Nephron progenitor cell (in vitro differentiated cells): Measurements from ENCODE around the gene PKP2.

ENCODE experiments used
- DNase-seq: peaks from one replicate; pipeline ENCODE4 v3.0.0; 2021
- H3K27ac Mint-ChIP-seq: 2 replicates; pipeline ENCODE4 v1.8.0; 2021; ENCODE audit warnings: mild to moderate bottlenecking, moderate library complexity, mixed read lengths
- H3K27me3 Mint-ChIP-seq: 2 replicates; pipeline ENCODE4 v1.8.0; 2021; ENCODE audit warnings: mild to moderate bottlenecking, low read depth, mixed read lengths; ENCODE audit not compliant: poor library complexity
- H3K36me3 Mint-ChIP-seq: 2 replicates; pipeline ENCODE4 v1.8.0; 2021; ENCODE audit warnings: low read depth, mixed read lengths
- H3K4me1 Mint-ChIP-seq: 2 replicates; pipeline ENCODE4 v1.8.0; 2021; ENCODE audit warnings: mixed read lengths
- H3K4me3 Mint-ChIP-seq: 2 replicates; pipeline ENCODE4 v1.8.0; 2021; ENCODE audit warnings: mild to moderate bottlenecking, moderate library complexity, mixed read lengths
- H3K9me3 Mint-ChIP-seq: 2 replicates; pipeline ENCODE4 v1.8.0; 2021; ENCODE audit warnings: mild to moderate bottlenecking, moderate library complexity, mixed read lengths
- TF ChIP-seq, protein P1 (sequence below): fragments of 200-600 bp; sonication (generic); IDR thresholded peaks from 2 replicates; pipeline ENCODE4 v1.5.0; 2021; ENCODE audit warnings: antibody characterized with exemption

Gene PKP2

DNA sequence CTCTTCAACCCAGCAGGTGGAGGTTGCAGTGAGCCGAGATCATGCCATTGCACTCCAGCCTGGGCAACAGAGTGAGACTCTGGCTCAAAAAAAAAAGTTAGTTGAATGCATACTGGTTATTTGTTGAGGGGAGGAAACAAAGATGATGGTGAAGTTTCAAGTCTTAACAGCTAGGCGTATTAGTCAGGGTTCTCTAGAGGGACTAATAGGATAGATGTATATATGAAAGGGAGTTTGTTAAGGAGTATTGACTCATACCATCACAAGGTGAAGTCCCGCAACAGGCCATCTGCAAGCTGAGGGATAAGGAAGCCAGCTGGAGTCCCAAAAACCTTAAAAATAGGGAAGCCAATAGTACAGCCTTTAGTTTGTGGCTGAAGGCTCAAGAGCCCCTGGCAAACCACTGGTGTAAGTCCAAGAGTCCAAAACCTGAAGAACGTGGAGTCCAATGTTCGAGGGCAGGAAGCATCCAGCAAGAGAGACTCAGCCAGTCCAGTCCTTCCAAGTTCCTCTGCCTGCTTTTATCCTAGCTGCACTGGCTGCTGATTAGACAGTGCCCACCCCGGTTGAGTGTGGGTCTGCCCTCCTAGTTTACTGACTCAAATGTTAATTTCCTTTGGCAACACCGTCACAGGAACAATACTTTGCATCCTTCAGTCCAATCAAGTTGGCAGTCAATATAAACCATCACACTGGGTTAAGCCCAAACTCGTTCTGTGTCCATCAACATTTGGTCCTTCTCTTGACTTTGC is 26.1 kb upstream of the PKP2 start:
- Mint-ChIP-seq H3K4me1 (peaks cover 6% of the 10 kb centered on the region), H3K27me3 (peaks cover 6% of the 10 kb centered on the region), H3K9me3 (no peaks in the 10 kb centered on the region), H3K27ac (no peak overlapping the region), H3K4me3 (no peak overlapping the region), H3K36me3 (no peaks in the 10 kb centered on the region)
- DNase-seq: no peak
- TF ChIP-seq, protein P1, sequence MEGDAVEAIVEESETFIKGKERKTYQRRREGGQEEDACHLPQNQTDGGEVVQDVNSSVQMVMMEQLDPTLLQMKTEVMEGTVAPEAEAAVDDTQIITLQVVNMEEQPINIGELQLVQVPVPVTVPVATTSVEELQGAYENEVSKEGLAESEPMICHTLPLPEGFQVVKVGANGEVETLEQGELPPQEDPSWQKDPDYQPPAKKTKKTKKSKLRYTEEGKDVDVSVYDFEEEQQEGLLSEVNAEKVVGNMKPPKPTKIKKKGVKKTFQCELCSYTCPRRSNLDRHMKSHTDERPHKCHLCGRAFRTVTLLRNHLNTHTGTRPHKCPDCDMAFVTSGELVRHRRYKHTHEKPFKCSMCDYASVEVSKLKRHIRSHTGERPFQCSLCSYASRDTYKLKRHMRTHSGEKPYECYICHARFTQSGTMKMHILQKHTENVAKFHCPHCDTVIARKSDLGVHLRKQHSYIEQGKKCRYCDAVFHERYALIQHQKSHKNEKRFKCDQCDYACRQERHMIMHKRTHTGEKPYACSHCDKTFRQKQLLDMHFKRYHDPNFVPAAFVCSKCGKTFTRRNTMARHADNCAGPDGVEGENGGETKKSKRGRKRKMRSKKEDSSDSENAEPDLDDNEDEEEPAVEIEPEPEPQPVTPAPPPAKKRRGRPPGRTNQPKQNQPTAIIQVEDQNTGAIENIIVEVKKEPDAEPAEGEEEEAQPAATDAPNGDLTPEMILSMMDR: no peak

DNA sequence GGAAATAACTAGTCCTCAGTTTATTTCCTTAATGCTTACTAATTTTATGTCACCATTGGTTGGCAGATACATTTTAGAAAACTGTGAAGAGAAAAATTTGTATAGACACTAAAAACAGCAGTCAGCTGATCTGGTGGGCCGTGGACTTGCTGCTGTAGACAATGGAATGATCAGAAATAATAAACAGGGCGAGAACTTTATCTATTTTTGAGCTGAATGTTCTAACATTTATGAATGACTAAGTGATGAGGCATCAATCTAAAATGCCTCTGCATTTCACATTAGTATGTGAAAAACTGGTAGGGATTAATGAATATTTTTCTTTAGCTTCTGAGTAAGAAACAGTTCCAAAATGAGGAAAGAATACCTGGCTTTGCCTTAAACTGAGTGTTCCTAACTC is 24.8 kb upstream of the PKP2 start:
- Mint-ChIP-seq H3K4me3 (no peak overlapping the region), H3K27me3 (peaks cover 6% of the 10 kb centered on the region), H3K36me3 (no peaks in the 10 kb centered on the region), H3K9me3 (no peaks in the 10 kb centered on the region), H3K4me1 (peaks cover 11% of the 10 kb centered on the region), H3K27ac (no peak overlapping the region)
- DNase-seq: no peak
- TF ChIP-seq, protein P1: no peak

- Mint-ChIP-seq H3K4me3 (no peak overlapping the region), H3K36me3 (no peaks in the 10 kb centered on the region), H3K4me1 (peaks cover 11% of the 10 kb centered on the region), H3K9me3 (no peaks in the 10 kb centered on the region), H3K27me3 (peaks cover 6% of the 10 kb centered on the region), H3K27ac (no peak overlapping the region)
- DNase-seq: no peak
- TF ChIP-seq, protein P1: no peak
These were observed 24.0 kb upstream of the PKP2 start for GRCh38 chr12:32920506-32921085.

GRCh38 chr12:32918890-32919801 is 22.6 kb upstream of the PKP2 start:
- H3K27ac Mint-ChIP-seq: no peak overlapping the region
- no peaks in the 10 kb centered on the region for H3K36me3 Mint-ChIP-seq
- H3K27me3 Mint-ChIP-seq: peaks cover 4% of the 10 kb centered on the region

DNA sequence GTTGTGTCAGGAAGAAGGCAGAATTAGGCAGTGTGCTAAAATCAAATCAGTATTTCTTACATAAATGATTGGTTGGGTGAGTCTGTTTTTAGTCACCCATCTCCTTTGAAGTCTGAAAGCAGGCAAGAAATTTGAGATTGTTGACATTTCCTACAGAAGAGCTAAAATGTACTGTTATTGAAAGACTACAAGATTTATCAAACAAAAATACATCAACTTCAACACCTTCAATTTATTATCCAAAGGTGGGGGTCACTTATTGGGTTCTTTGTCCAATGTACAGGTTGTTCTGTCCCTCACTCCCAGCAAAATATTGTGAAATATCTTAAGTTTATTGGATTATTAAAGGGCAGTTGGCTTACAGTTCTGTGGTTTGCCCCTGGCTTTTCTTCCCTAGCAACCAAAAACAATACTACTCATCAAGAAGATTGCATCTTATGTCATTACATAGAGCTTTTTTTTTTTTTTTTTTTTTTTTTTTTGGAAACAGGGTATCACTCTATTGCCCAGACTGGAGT is 20.6 kb upstream of the PKP2 start:
- no peaks in the 10 kb centered on the region for H3K9me3 Mint-ChIP-seq
- no peak overlapping the region for H3K27ac Mint-ChIP-seq
- peaks cover 4% of the 10 kb centered on the region for H3K27me3 Mint-ChIP-seq
- H3K36me3 Mint-ChIP-seq: no peaks in the 10 kb centered on the region
- H3K4me3 Mint-ChIP-seq: no peak overlapping the region
- DNase-seq: no peak
- peaks cover 11% of the 10 kb centered on the region for H3K4me1 Mint-ChIP-seq
- TF ChIP-seq, protein P1: no peak

More at GRCh38 chr12:32918890-32919801, 22.6 kb upstream of the PKP2 start:
- Mint-ChIP-seq H3K4me1 (peaks cover 11% of the 10 kb centered on the region), H3K9me3 (no peaks in the 10 kb centered on the region), H3K4me3 (no peak overlapping the region)
- DNase-seq: peak; percentile 12
- TF ChIP-seq, protein P1: peak; percentile 63
